ENCODE results near the gene SLC11A2. TPM values are rescaled to one million over a fixed set of nuclear protein-coding genes. Genes with fewer than 3 reads are reported as not detected.

The SLC11A2 gene
- total and polyA plus RNA-seq, 2 of the 13 experiments (the other 11 are each of a cell fraction or from before 2014, with no cell fraction given) = 71.7 to 77.0 TPM

GRCh38 chr12:51047655-51048540 lies 21.7 kb upstream of the SLC11A2 start, which contains the start of gene LETMD1 (continued):
- no peak for TF ChIP-seq ZNF577 (CRISPR knock-in tag; IDR thresholded peaks at IDR 0.05; ENCODE audit: borderline replicate concordance, low read depth)
- TF ChIP-seq ZBTB26 (CRISPR knock-in tag; IDR thresholded peaks at IDR 0.05; ENCODE audit: borderline replicate concordance) = no peak; the same call in 1 of the 2 replicates
- 0 out of 2 replicates have a peak, but pooled peaks have one; percentile 51 for TF ChIP-seq GATAD2A (CRISPR knock-in tag; IDR thresholded peaks at IDR 0.05)
- TF ChIP-seq HNF4G (IDR thresholded peaks at IDR 0.05; ENCODE audit: borderline replicate concordance, low read depth, low read length) = no peak
- TF ChIP-seq HNF4G (CRISPR knock-in tag; IDR thresholded peaks at IDR 0.05; ENCODE audit: borderline replicate concordance, low read depth) = no peak
- no peak for TF ChIP-seq GZF1 (CRISPR knock-in tag; IDR thresholded peaks at IDR 0.05)
- TF ChIP-seq GPN1 (CRISPR knock-in tag; IDR thresholded peaks at IDR 0.05; ENCODE audit: borderline replicate concordance) = no peak
- TF ChIP-seq TFDP1 (CRISPR knock-in tag; IDR thresholded peaks at IDR 0.05; ENCODE audit: borderline replicate concordance) = peak; percentile 53
- no peak for TF ChIP-seq HHEX (CRISPR knock-in tag; IDR thresholded peaks at IDR 0.05)
- no peak for TF ChIP-seq FOXA1 (IDR thresholded peaks at IDR 0.05)
- TF ChIP-seq FOXA1 (CRISPR knock-in tag; IDR thresholded peaks at IDR 0.05) = 0 out of 2 replicates have a peak, but pooled peaks have one; percentile 7
- TF ChIP-seq SRF (IDR thresholded peaks at IDR 0.05; ENCODE audit: low read depth, low read length) = no peak
- TF ChIP-seq BORCS8-MEF2B (CRISPR knock-in tag; IDR thresholded peaks at IDR 0.05) = peak; percentile 65
- TF ChIP-seq TOPORS (CRISPR knock-in tag; IDR thresholded peaks at IDR 0.05) = peak; percentile 64
- no peak for TF ChIP-seq ZNF432 (CRISPR knock-in tag; IDR thresholded peaks at IDR 0.05; ENCODE audit: borderline replicate concordance)
- TF ChIP-seq LRRFIP1 (CRISPR knock-in tag; conservative IDR thresholded peaks at IDR 0.05) = no peak
- TF ChIP-seq ZSCAN12 (CRISPR knock-in tag; IDR thresholded peaks at IDR 0.05) = peak; percentile 80; the same call in 1 of the 2 replicates
- TF ChIP-seq NFIC (IDR thresholded peaks at IDR 0.05; ENCODE audit: low read length) = no peak

All from HepG2 (cell line).